Ramos (cell line): Measurements from ENCODE around the gene KCNJ6.

Experiments used
- in situ Hi-C: fragments of 300-500 bp; cut with MboI; formaldehyde crosslinking; loops from one replicate; pipeline ENCODE4 v1.14.3; 2022; ENCODE audit warnings: low sequenced_read_pairs; ENCODE audit not compliant: unreplicated experiment

The KCNJ6 gene

DNA sequence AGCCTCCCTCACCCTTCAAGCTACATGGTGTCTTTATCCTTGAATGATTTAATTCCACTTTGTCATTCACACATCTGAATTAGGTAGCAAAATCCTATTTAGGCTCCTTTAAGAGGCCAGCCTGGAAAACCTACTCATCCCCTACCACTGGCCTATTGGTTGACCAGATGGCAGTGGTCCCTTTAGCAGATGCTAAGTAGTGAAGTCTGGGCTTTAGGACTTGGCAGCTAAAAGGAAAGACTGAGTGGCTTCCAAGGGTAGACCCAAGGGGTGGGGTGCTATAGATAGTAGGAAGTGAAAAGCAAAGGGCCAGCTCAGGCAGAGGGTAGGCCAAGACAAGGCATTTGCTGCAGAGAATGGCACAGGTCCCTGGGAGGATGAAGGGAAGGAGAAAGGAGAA lies 46.6 kb downstream of the KCNJ6 start:
- in situ Hi-C loops: no loop called here

DNA sequence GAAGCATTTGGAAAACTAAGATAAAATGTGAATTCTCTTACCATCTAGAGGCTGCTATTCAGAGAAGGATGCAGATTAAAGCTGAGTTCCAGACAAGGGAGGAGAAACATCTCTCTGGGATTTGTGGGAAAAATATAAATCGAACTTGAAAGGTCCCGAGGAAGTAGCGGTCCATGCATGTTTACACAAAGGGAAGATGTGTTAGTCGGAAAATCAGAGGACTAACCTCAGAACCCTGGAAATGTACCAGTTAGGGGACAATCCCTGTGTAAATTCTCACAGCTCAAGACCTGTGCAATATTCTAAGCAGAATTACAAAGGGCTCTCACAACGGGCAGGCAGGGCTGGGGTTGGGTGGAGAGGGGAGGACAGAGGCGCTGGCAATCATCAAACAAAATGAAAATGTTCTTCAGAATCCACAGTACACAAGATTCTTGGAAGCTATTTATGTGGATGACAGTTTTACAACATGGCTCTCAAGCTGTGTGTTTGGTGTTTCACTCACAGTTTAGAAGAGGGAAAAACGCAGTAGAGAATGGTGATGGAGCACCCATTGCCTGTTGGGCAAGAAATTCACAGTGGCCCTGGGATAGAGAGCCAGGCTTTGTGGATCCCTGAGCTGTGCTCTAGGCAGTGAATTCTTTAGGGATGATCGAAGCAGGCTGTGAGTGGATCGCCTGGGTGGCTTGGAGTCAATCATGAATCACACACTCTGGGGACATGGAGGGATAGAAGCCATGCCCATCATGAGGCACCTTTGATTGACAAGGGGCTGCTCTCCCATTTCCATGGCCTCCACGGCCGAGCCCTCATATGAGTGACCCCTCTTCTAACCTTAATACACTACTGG lies 47.6 kb downstream of the KCNJ6 start:
- in situ Hi-C loops: no loop called here

- in situ Hi-C loops: no loop called here
These were observed 50.2 kb downstream of the KCNJ6 start for GRCh38 chr21:37866027-37866426.

GRCh38 chr21:37865156-37865555 lies 51.1 kb downstream of the KCNJ6 start:
- in situ Hi-C loops: no loop called here

DNA sequence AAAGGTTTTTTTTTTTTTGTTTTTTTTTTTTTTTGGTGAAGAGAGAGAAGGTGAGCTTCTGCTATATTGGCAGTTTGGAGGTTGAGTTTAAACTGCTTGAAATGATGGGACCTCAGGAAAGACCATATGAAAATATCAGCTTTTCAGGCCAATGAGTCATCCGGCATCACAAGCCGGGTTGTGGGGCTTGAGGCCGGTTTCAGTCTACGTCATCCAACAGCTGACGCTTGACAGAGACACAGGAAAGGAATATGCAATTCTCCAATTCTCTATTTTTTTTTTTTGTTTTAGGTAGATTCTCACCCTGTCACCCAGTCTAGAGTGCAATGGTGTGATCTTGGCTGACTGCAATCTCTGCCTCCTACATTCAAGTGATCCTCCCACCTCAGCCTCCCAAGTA lies 52.4 kb downstream of the KCNJ6 start:
- in situ Hi-C loops: no loop called here

DNA sequence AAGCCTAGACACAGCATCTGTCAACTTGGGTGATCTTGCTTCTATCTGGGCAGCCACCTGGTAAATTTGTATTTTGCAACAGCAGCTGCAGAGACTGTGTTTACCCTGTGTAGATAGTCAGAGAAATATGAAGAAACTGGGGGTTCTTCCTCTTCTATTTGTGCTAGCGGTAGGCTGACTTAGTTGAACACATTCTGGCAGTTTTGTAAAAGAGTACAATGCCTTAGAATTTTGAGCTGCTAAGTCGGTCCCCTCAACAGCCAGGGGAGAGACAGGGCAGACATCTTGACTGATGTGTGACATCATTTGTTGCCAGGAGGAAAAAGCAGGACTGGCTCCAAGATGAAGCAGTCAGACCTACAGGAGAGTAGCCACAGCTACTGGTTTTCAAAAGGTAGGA lies 53.7 kb downstream of the KCNJ6 start:
- in situ Hi-C loops: no loop called here

- in situ Hi-C loops: no loop called here
These were observed 54.7 kb downstream of the KCNJ6 start for GRCh38 chr21:37861561-37861960.

DNA sequence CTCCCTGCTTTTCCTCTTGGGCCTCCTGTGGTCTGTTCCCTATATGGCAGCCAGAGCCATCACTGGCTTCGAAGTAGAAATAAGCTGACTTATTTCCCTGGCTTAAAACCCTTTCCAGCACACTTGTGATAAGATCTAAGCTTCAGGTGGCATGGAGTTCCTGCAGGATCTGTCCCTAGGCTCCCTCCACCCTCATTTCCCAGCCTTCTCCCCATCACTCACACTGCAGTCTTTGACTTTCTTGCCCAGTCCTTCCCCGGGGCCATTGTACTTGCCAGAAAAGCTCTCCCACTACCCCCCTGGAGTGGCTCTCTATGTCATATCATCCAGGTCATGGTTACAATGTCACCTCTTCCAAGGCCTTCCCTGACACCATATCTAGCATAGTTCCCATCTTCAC lies 55.8 kb downstream of the KCNJ6 start:
- in situ Hi-C loops: no loop called here

DNA sequence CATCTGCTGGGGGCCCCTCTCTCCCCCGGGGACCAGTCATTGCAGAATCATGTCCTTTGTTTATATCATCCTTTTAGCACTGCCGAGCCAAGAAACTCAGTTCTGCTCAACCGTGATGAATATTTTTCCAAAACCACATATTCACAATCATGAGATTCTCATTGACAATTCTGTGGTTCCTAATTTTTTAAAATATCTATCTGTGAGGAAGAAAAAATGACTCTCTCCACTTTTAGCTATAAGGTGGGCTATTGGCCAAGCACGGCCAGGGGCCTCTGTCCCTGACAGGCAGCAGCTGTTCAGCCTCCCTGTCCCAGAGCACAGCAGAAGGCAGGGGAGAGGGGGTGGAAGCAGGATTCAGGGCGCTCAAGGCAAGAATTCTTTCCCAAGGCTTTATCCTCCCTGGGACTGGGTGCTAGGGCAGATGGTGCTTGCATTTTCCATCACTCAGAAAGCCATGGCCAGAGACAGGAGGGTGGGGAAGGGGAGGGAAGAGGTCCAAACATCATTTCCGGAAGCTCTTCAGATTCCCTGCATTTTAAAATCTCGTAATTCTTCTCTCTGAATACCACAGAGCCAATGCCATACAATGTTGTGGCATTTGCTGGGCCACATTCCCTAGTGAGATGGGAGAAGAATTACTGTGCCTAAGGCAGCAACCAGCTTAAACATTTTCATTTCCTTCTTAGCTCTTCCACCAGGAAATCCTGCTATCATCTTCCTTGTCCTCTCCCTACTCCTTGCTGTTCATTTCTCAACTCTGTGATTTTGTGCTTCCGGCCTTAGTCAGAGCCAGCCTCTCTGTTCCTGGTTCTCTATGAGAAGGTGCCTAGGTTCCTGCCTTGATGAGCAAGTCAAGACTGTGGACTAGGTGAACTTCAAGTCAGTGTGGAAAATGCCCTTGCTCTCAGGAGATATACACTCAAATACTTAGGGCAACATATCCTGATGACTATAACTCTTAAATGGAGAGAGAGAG lies 60.3 kb downstream of the KCNJ6 start:
- in situ Hi-C loops: no loop called here

GRCh38 chr21:37855271-37855646 lies 61.0 kb downstream of the KCNJ6 start:
- in situ Hi-C loops: no loop called here

DNA sequence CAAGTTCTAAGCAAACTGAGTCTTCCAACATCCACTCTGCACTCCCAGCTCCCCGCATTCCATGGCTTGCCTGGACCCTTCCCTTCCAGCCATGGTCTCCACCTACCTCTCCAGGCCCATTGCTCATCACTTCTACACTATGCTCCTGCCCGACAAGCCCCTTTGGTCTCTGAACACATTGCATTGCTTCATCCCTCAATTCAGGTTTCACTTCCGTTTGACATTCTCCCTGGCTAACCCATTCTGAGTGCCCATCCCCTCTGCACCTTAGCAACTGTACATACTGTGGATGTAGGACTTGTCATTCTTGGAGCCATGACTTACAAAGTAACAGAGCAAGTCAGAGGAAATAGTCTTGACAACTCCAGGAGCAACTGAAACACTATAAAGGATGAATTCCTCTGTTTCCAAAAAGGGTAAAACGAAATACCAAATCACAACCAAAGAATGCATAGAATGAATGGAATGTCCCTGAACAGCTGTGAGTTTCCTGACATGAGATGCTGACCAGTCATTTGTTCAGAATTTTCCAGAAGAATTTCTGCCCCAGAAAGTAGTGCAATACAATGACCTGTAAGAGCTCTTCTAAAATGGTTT lies 66.7 kb downstream of the KCNJ6 start:
- in situ Hi-C loops: no loop called here

DNA sequence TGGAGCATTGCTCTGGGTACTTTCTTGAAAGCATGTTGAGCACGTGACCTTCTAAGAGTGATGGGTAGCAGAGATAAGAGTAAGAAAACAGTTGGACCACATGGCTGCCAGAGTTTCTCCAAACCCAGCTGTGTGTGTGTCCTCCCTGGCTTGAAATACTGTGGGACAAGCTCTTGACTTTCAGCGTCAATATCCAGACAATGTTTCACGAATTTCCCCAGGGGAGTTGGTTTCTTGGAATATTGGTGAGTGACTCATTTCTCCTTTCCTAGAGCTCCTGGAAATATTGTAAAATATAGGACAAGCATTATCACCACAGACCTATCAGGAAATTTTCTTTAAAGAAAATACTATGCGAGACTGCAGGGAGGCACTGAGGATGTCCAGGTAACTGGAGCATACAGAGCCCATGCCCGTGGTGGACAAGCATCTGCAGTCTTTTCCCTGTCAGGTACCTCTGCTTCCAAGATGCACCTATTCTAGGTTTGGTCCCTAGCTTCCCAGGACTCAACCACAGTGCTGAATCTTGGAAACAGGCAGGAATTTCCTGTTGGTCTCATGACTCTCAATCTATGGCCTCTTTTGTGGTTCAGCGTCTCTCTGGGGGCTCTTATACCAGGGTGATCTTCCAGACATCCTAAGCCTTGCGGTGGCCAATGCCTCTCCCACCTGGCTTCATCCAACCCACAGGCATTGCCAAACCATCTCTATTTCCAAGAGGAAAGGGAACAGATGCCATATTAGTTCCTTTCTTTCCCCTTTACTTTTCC lies 67.4 kb downstream of the KCNJ6 start:
- in situ Hi-C loops: no loop called here

DNA sequence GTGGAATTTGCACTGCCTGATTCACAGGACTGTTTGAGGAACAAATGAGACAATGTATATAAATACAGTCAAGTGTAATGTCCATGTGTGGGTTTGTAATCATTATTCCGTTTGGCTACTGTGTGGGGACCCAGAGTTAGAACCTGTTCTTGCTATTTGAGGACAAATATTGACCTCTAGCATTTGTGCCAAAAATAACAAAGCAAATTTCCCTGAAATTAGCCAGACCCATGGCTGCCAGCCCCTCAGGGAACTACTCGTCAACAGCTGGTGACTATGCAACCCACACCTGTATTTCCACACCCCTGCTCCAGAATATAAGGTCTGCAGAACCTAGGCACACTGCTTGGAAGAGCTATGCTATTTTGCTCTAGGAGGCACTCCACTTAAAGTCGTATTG lies 70.7 kb downstream of the KCNJ6 start:
- in situ Hi-C loops: no loop called here

DNA sequence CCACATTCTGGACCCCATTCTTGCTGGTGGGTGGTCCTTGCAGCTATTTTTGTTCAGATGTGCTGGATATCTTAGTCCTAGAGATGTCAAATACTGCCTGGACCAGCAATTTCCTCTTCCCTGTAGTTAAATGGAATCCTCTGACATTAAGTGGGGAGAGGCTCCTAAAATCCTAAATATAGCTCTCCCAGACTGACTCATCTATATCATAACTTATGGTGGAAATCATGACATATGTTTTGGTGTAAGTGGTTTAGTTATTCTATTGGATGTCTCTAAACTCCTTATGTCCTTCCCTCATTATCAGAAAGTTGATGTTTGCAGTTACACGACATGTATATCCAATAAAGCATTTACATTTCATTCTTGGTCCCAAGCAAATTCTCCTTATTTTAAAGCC lies 73.1 kb downstream of the KCNJ6 start:
- in situ Hi-C loops: no loop called here

- in situ Hi-C loops: no loop called here
These were observed 73.9 kb downstream of the KCNJ6 start for GRCh38 chr21:37842163-37842919.

GRCh38 chr21:37837381-37837780 lies 78.9 kb downstream of the KCNJ6 start:
- in situ Hi-C loops: no loop called here

DNA sequence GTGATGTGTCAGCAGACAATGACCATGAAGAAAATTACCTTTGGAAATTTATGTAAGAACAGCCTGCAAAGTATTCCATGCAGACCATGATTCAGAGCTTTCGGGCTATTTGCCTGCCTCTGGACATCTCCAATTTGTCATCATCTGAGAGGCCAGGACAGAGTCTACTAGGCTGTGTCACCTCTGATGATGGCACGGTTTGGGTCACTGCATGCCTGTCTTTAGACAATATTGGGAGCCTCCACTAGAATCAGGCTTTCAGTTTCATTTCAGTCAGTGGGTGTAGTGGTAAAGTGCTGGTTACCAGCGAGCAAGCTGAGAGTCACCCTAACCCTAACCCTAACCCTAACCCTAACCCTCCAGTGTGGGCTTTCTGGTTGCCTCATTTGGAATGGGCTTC lies 80.8 kb downstream of the KCNJ6 start:
- in situ Hi-C loops: no loop called here

GRCh38 chr21:37833301-37833700 lies 83.0 kb downstream of the KCNJ6 start:
- in situ Hi-C loops: no loop called here

- in situ Hi-C loops: no loop called here
These were observed 86.8 kb downstream of the KCNJ6 start for GRCh38 chr21:37829447-37829846.
